Heart left ventricle (tissue), 13 donors: ENCODE data around the gene SLBP.

Experiments used
- CTCF ChIP-seq, 12 donors: fragments of 200-600 bp; sonication (generic) in 4 of 12; IDR thresholded peaks; one replicate each; pipeline versions ENCODE4 v1.5.0 to v1.8.0; 2018 to 2022; ENCODE audit warnings: antibody characterized with exemption in 12 of 12, mild to moderate bottlenecking in 5 of 12
- POLR2A ChIP-seq, 2 donors: fragments of 450-650 bp; IDR thresholded peaks; one replicate each; pipeline ENCODE4 v1.6.1; 2017; ENCODE audit warnings: antibody characterized with exemption in 2 of 2, mild to moderate bottlenecking in 2 of 2, moderate library complexity in 2 of 2
- donor health status: ischemic (EF 13 %, LVEDD 7.1; RV severe dilation, severe dysfunction).
- donor health status: DM: no; HTN: yes; CAD: no.
- donor health status: DM: no; HTN: no; CAD: no.
- donor health status: ischemic (EF 25% LVEDD 6.9; RV normal size, moderate dysfunction).
- donor health status: ischemic (EF 25% LVEDD 5.7; RV mildly dilated, moderate dysfunction).
- donor health status: ischemic (EF 35%, LVEDD 5.7; RV mildly dilated, moderate dysfunction).
- donor health status: nonischemic (EF 11% LVEDD 7.7; RV severe dilation, severe dysfunction).
- donor health status: DM: yes; HTN: yes; CAD: no.
- donor health status: PGD.
- donor health status: ischemic (EF 29% LVEDD 5.4; RV normal size, mild dysfunction).
- donor health status: nonischemic (EF 23%, LVEDD 6.1; RV moderate dilation, normal function).

GRCh38 chr4:1744552-1744951, 32.4 kb upstream of the SLBP start:
- TF ChIP-seq CTCF (IDR thresholded peaks at IDR 0.05) (no peak), POLR2A (IDR thresholded peaks at IDR 0.05) (no peak)
